HG02840 (cell line): ENCODE results near the gene UBE2M.
"Not testable (repeated sequence)": the region's sequence is repeated elsewhere in the genome, so short reads cannot be mapped to it uniquely, and the experiment has no call there.

Experiments
- ATAC-seq: cut with Tn5 transposase; IDR thresholded peaks from one replicate; pipeline ENCODE4 v1.9.1; 2021; ENCODE audit warnings: mild to moderate bottlenecking, moderate library complexity, moderate number of reproducible peaks; ENCODE audit not compliant: unreplicated experiment, low FRiP score

Gene UBE2M

GRCh38 chr19:58515259-58515658 lies 43.2 kb downstream of the UBE2M start:
- ATAC-seq: no peak

GRCh38 chr19:58514564-58515022 lies 43.8 kb downstream of the UBE2M start:
- ATAC-seq: no peak

- peak; percentile 60 for ATAC-seq
Observed at GRCh38 chr19:58513694-58514563, 44.5 kb downstream of the UBE2M start.

GRCh38 chr19:58513213-58513693 lies 45.2 kb downstream of the UBE2M start:
- no peak for ATAC-seq

GRCh38 chr19:58511353-58512208 lies 46.8 kb downstream of the UBE2M start, which contains the start of gene SLC27A5:
TSS of gene SLC27A5 (minus strand) at chr19:58511992. CDS start at chr19:58511955, 37 bp downstream.
- no peak for ATAC-seq

GRCh38 chr19:58510084-58510862 lies 48.1 kb downstream of the UBE2M start:
- no peak for ATAC-seq

GRCh38 chr19:58509731-58510083 lies 48.7 kb downstream of the UBE2M start:
- no peak for ATAC-seq

- not testable (repeated sequence) for ATAC-seq
Observed at GRCh38 chr19:58507602-58508223, 50.7 kb downstream of the UBE2M start.
